GM10248 (cell line): ENCODE results near the gene NAP1L4.

Experiments used
- CTCF ChIA-PET: fragments of 300-600 bp; sonication (Branson Sonifier 250); formaldehyde crosslinking; extraction: SDS; loops from one replicate; lab custom pipeline; 2021; ENCODE audit warnings: antibody characterized with exemption; lab: Yijun Ruan, JAX
- POLR2A ChIA-PET: fragments of 350-650 bp; sonication (Branson Sonifier 250); formaldehyde crosslinking; extraction: SDS; loops from one replicate; lab custom pipeline; 2020; ENCODE audit warnings: antibody characterized with exemption; lab: Yijun Ruan, JAX
- DNase-seq: peaks from one replicate; pipeline ENCODE4 v3.0.0; 2012; ENCODE audit errors: extremely low spot score
- CTCF ChIP-seq: IDR thresholded peaks from 2 replicates; pipeline ENCODE4 v1.5.1; 2012; ENCODE audit warnings: mild to moderate bottlenecking, low read depth; ENCODE audit errors: extremely low read depth, missing control alignments, control extremely low read depth

The NAP1L4 gene

DNA sequence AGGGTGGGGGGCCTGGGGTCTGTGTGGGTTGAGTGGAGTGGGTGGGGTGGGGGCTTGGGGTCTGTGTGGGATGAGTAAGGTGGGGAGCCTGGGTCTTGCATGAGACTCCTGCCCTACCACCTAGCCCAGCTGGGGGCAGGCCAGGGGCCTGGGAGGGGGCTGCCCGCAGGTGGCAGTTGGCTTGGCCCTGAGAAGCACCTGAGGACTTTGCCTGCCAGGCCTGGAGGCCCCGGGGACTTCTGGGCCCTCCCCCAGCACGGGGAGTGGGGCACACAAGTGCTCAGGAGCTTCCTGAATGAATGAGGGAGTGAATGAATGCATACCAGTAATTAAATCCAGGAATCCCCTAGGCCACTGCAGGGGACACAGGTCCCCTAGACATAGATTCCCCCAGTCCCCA, 69.5 kb downstream of the NAP1L4 start:
- TF ChIP-seq CTCF: no peak

GRCh38 chr11:2921742-2922493, 70.2 kb downstream of the NAP1L4 start:
- ChIA-PET POLR2A (no interaction called here), CTCF (interaction anchor here (1.0 to 2.8 kb wide), 3 partner anchors 8 to 389 kb away, joined by 3 to 15 read pairs (median 3); partner anchors contain the start of gene PHLDA2)
- no peak for TF ChIP-seq CTCF
- DNase-seq: no peak

More for the DNA sequence above, 69.5 kb downstream of the NAP1L4 start:
- DNase-seq: no peak
- POLR2A ChIA-PET: no interaction called here
- CTCF ChIA-PET: interaction anchor here (1.0 to 1.1 kb wide), 2 partner anchors 169 to 390 kb away, joined by 3 read pairs; no protein-coding TSS in a partner anchor

- TF ChIP-seq CTCF: no peak
- POLR2A ChIA-PET: no interaction called here
- DNase-seq: no peak
- CTCF ChIA-PET: interaction anchor here (2.8 kb wide), 1 partner anchor 8 kb away, joined by 15 read pairs; the partner anchor contains the start of gene PHLDA2
These were observed 70.9 kb downstream of the NAP1L4 start for GRCh38 chr11:2921261-2921660.

DNA sequence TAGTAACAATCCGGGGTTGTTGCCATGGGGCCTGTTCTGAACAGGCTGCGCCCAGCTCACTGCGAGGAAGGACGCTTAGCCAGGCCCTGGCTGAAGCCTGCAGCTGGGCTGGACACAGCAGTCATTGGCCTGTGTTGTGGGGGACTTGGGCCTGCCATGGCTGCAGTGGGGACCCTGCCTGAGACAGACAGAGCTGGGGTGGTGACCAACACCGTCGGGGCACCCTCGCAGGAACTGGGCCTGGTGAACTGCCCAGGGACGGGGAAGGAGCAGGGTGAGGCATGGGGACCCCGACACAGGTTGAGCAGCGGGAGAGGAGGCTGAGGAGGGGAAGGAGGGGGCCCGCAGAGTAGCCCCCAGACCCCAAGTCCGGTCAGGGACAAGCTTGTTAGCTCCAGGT, 71.8 kb downstream of the NAP1L4 start:
- CTCF ChIA-PET: interaction anchor here (0.8 to 2.8 kb wide), 4 partner anchors 9 to 388 kb away, joined by 3 to 15 read pairs (median 5); partner anchors contain the start of gene PHLDA2
- no peak for DNase-seq
- POLR2A ChIA-PET: interaction anchor here (1.3 kb wide), 1 partner anchor 9 kb away, joined by 3 read pairs; the partner anchor contains the start of gene PHLDA2
- no peak for TF ChIP-seq CTCF

GRCh38 chr11:2919837-2920236, 72.3 kb downstream of the NAP1L4 start:
- DNase-seq: no peak
- TF ChIP-seq CTCF: no peak
- ChIA-PET CTCF (interaction anchor here (1.3 to 2.8 kb wide), 3 partner anchors 10 to 172 kb away, joined by 3 to 15 read pairs (median 7); partner anchors contain the start of gene PHLDA2), POLR2A (interaction anchor here (1.3 kb wide), 1 partner anchor 10 kb away, joined by 3 read pairs; the partner anchor contains the start of gene PHLDA2)

- ChIA-PET CTCF (interaction anchor here (2.2 to 2.8 kb wide), 2 partner anchors 10 to 32 kb away, joined by 7 to 15 read pairs; partner anchors contain the start of gene PHLDA2), POLR2A (no interaction called here)
- DNase-seq: no peak
- no peak for TF ChIP-seq CTCF
These were observed 72.9 kb downstream of the NAP1L4 start for GRCh38 chr11:2919188-2919587.
